ENCODE data around the gene PHETA1. TPM values are rescaled to one million over a fixed set of nuclear protein-coding genes. Genes with fewer than 3 reads are reported as not detected.

Gene PHETA1
- polyA plus RNA-seq, 3 donors: 3.4 to 15.3 (median 4.9) TPM

DNA sequence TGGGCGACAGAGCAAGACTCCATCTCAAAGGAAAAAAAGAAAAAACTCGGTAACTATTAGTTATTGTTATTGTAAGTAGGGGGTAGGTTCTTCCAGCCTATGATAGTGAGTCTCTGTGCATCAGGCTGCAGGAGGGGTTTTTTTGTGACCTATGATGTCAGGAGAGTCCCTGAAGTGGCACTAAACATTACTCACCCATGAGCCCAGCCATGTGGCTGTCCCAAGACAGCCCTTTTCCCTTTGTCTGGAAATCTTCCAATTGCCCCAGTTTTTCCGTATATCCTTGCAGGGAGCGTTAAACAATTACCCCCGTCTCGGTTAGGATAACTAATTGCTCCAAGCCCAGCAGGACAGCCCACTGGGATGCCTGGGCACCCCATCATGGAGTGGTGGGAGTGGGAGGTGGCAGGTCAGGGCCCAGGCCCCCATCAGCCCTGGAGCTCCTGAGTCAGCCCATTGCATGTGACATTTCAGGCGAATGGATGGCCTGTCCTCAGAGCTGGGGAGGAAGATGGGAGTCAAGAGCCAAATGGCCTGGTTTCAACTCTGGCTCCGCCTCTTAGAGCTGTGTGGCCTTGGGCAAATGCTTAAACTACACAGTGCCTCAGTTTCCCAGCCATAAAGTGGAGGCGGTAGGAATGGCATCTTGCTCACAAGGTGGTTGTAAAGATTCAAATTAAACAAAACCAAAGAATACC, 16.4 kb downstream of the PHETA1 start:
- Histone ChIP-seq H3K9ac (ENCODE audit: insufficient read depth, low read length, poor library complexity, severe bottlenecking) (no peak overlapping the region), H2AFZ (ENCODE audit: insufficient read depth, low read depth, low read length, poor library complexity, severe bottlenecking) (no peak overlapping the region), H3K4me2 (replicated peaks; ENCODE audit: extremely low read depth, low read length, poor library complexity, severe bottlenecking) (no peak overlapping the region), H3K4me1 (ENCODE audit: control insufficient read depth in 1 of 2, insufficient read depth in 2 of 2, low read length in 2 of 2) (no peaks in the 10 kb centered on the region), H3K79me2 (ENCODE audit: insufficient read depth, low read length) (no peaks in the 10 kb centered on the region), H4K20me1 (ENCODE audit: insufficient read depth, low read length) (no peaks in the 10 kb centered on the region), H3K27me3 (ENCODE audit: control insufficient read depth in 2 of 2, insufficient read depth in 2 of 2, low read length in 2 of 2) (no peaks in the 10 kb centered on the region), H3K36me3 (replicated peaks in 1 of 2; ENCODE audit: control insufficient read depth in 1 of 2, insufficient read depth in 2 of 2, low read length in 2 of 2) (no peaks in the 10 kb centered on the region), H3K27ac (ENCODE audit: low read depth in 1 of 2, low read length in 2 of 2) (no peak overlapping the region), H3K4me3 (replicated peaks in 1 of 3; ENCODE audit: low read depth in 2 of 3, low read length in 3 of 3) (no peak overlapping the region), H3K9me3 (replicated peaks in 1 of 2; ENCODE audit: control insufficient read depth in 1 of 2, insufficient read depth in 1 of 2, low read length in 2 of 2) (peaks cover 19% of the 10 kb centered on the region in 2 donors)
- Mint-ChIP-seq H3K27me3 (ENCODE audit: low read depth in 3 of 3) (peaks cover 0 to 2% (median 0%) of the 10 kb centered on the region in 3 donors), H3K4me3 (no peak overlapping the region), H3K4me1 (peaks cover 5% of the 10 kb centered on the region), H3K27ac (no peak overlapping the region), H3K36me3 (peaks cover 0 to 5% of the 10 kb centered on the region in 2 donors), H3K9me3 (peaks cover 14 to 28% (median 17%) of the 10 kb centered on the region in 7 donors)
- no peak for DNase-seq
- TF ChIP-seq, protein P1, sequence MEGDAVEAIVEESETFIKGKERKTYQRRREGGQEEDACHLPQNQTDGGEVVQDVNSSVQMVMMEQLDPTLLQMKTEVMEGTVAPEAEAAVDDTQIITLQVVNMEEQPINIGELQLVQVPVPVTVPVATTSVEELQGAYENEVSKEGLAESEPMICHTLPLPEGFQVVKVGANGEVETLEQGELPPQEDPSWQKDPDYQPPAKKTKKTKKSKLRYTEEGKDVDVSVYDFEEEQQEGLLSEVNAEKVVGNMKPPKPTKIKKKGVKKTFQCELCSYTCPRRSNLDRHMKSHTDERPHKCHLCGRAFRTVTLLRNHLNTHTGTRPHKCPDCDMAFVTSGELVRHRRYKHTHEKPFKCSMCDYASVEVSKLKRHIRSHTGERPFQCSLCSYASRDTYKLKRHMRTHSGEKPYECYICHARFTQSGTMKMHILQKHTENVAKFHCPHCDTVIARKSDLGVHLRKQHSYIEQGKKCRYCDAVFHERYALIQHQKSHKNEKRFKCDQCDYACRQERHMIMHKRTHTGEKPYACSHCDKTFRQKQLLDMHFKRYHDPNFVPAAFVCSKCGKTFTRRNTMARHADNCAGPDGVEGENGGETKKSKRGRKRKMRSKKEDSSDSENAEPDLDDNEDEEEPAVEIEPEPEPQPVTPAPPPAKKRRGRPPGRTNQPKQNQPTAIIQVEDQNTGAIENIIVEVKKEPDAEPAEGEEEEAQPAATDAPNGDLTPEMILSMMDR (IDR thresholded peaks at IDR 0.05): no peak
- WGBS (ENCODE audit: insufficient coverage): 94% methylated on average over 6 of the region's 9 CpGs
- intact Hi-C loops (cut with micrococcal nuclease): no loop called here

DNA sequence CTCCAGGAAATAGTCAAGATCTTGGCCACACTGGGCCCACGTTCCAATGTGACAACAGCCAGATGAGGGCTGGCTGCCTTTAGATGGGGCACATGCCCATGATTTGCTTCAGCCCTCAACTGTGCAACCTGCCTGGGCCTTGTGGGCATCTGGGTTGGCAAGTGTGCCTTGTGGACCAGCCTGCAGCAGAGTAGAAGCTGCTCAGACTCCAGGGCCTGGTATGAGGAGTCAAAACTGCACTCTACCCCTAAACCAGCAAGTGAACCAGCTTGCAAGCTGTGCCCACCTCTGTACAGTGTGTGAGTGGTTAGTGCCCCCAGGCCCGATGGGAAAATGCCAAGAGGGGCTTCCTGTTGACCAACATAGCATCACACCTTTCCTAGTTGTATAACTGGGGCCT, 17.9 kb downstream of the PHETA1 start:
- no peak for DNase-seq
- Histone ChIP-seq H3K4me1 (ENCODE audit: control insufficient read depth in 1 of 2, insufficient read depth in 2 of 2, low read length in 2 of 2) (no peaks in the 10 kb centered on the region), H3K4me2 (replicated peaks; ENCODE audit: extremely low read depth, low read length, poor library complexity, severe bottlenecking) (no peak overlapping the region), H3K79me2 (ENCODE audit: insufficient read depth, low read length) (no peaks in the 10 kb centered on the region), H3K36me3 (replicated peaks in 1 of 2; ENCODE audit: control insufficient read depth in 1 of 2, insufficient read depth in 2 of 2, low read length in 2 of 2) (no peaks in the 10 kb centered on the region), H3K9me3 (replicated peaks in 1 of 2; ENCODE audit: control insufficient read depth in 1 of 2, insufficient read depth in 1 of 2, low read length in 2 of 2) (peaks cover 20 to 22% of the 10 kb centered on the region in 2 donors), H3K4me3 (replicated peaks in 1 of 3; ENCODE audit: low read depth in 2 of 3, low read length in 3 of 3) (no peak overlapping the region), H3K9ac (ENCODE audit: insufficient read depth, low read length, poor library complexity, severe bottlenecking) (no peak overlapping the region), H2AFZ (ENCODE audit: insufficient read depth, low read depth, low read length, poor library complexity, severe bottlenecking) (no peak overlapping the region), H3K27me3 (ENCODE audit: control insufficient read depth in 2 of 2, insufficient read depth in 2 of 2, low read length in 2 of 2) (no peaks in the 10 kb centered on the region), H3K27ac (ENCODE audit: low read depth in 1 of 2, low read length in 2 of 2) (no peak overlapping the region), H4K20me1 (ENCODE audit: insufficient read depth, low read length) (no peaks in the 10 kb centered on the region)
- 90% methylated on average over 1 of the region's 2 CpGs for WGBS (ENCODE audit: insufficient coverage)
- intact Hi-C loops (cut with micrococcal nuclease): no loop called here
- Mint-ChIP-seq H3K27ac (no peak overlapping the region), H3K4me3 (no peak overlapping the region), H3K36me3 (peaks cover 0 to 5% of the 10 kb centered on the region in 2 donors), H3K9me3 (peaks cover 15 to 31% (median 20%) of the 10 kb centered on the region in 7 donors), H3K27me3 (ENCODE audit: low read depth in 3 of 3) (peaks cover 0 to 2% (median 0%) of the 10 kb centered on the region in 3 donors), H3K4me1 (peaks cover 2% of the 10 kb centered on the region)
- TF ChIP-seq, protein P1 (IDR thresholded peaks at IDR 0.05): no peak
